K562 (cell line): ENCODE data around the gene GABRP. TPM values are rescaled to one million over a fixed set of nuclear protein-coding genes. Genes with fewer than 3 reads are reported as not detected.

Source experiments
- ATAC-seq: fragments of 200-7000 bp; cut with Tn5 transposase; 3 replicates; pipeline ENCODE4 v1.9.1; 2020; ENCODE audit warnings: moderate library complexity
- BruUV-seq: library from RNA; stranded (reverse); fragments of 400-500 nt; replicated peaks from 2 replicates; lab custom pipeline; 2021; lab: Mats Ljungman, UMichigan
- CTCF ChIA-PET: fragments of 300-600 bp; formaldehyde crosslinking; extraction: SDS; loops from one replicate; lab custom pipeline; 2021; ENCODE audit warnings: low intra/inter-chr PET ratio; lab: Yijun Ruan, JAX
- POLR2A ChIA-PET: fragments of 300-600, 350-650 bp; sonication (Branson Sonifier 250); formaldehyde crosslinking; extraction: SDS; loops from one replicate; lab custom pipeline; 2021; ENCODE audit warnings: antibody characterized with exemption, inconsistent platforms; lab: Yijun Ruan, JAX
- DNase-seq, 4 experiments: peaks; one replicate each; pipeline versions ENCODE4 v3.0.0 to v3.0.0-alpha.2; 2011 to 2018; ENCODE audit warnings: low spot score in 3 of 4, mixed read lengths in 3 of 4; ENCODE audit errors: extremely low read depth in 1 of 4
- FAIRE-seq: peaks from 2 replicates; lab custom pipeline; 2011; peaks lifted over from hg19 to GRCh38; lab: Jason Lieb, UNC
- H2AFZ ChIP-seq: 2 replicates; pipeline ENCODE4 v1.6.0; 2011; ENCODE audit warnings: low read depth, low read length, control low read depth, inconsistent platforms
- H3K27ac ChIP-seq: fragments of 200-600 bp; 3 replicates; pipeline ENCODE4 v1.8.0; 2011; ENCODE audit warnings: low read depth, mild to moderate bottlenecking, control low read depth, inconsistent platforms, low read length, moderate library complexity, mixed read lengths; ENCODE audit errors: extremely low read depth
- H3K27me3 ChIP-seq, 2 experiments: fragments of 300-600 bp in 1 of 2; 2 replicates in 1 of 2; 3 replicates in 1 of 2; pipeline versions ENCODE4 v1.6.0 to v1.8.0; 2011; ENCODE audit warnings: inconsistent platforms in 2 of 2, low read length in 2 of 2, mild to moderate bottlenecking in 1 of 2, mixed read lengths in 1 of 2, moderate library complexity in 1 of 2; ENCODE audit not compliant: control insufficient read depth in 2 of 2, insufficient read depth in 2 of 2
- H3K36me3 ChIP-seq: fragments of 300-600 bp; 3 replicates; pipeline ENCODE4 v1.8.0; 2011; ENCODE audit warnings: mild to moderate bottlenecking, low read length, inconsistent platforms; ENCODE audit not compliant: control insufficient read depth, insufficient read depth
- H3K4me1 ChIP-seq, 2 experiments: fragments of 200-600 bp in 1 of 2; replicated peaks in 1 of 2; 2 replicates in 1 of 2; 3 replicates in 1 of 2; pipeline versions ENCODE4 v1.5.1 to v1.8.0; 2011; ENCODE audit warnings: inconsistent platforms in 2 of 2, low read length in 2 of 2, mild to moderate bottlenecking in 1 of 2, mixed read lengths in 1 of 2, moderate library complexity in 1 of 2; ENCODE audit not compliant: control insufficient read depth in 2 of 2, insufficient read depth in 2 of 2
- H3K4me2 ChIP-seq: 2 replicates; pipeline ENCODE4 v1.6.1; 2011; ENCODE audit warnings: low read length, control low read depth, inconsistent platforms, mixed read lengths; ENCODE audit not compliant: insufficient read depth
- H3K4me3 ChIP-seq: fragments of 200-600 bp; sonication (generic), shearing (Covaris generic); 2 replicates; pipeline ENCODE4 v1.5.1; 2016; ENCODE audit warnings: control low read depth, inconsistent platforms
- H3K79me2 ChIP-seq: fragments of 200-600 bp; 3 replicates; pipeline ENCODE4 v1.8.0; 2011; ENCODE audit warnings: low read length, inconsistent platforms; ENCODE audit not compliant: control insufficient read depth, insufficient read depth
- H3K9ac ChIP-seq, 2 experiments: 2 replicates each; pipeline versions ENCODE4 v1.6.0 to v1.6.1; 2011; ENCODE audit warnings: low read depth in 2 of 2, low read length in 2 of 2, control low read depth in 1 of 2, inconsistent platforms in 1 of 2, mild to moderate bottlenecking in 1 of 2, mixed read lengths in 1 of 2; ENCODE audit not compliant: insufficient read depth in 1 of 2
- H3K9me1 ChIP-seq: one replicate; pipeline ENCODE4 v1.6.0; 2011; ENCODE audit warnings: inconsistent platforms, mild to moderate bottlenecking, low read length, moderate library complexity; ENCODE audit not compliant: control insufficient read depth, insufficient read depth
- H3K9me3 ChIP-seq: replicated peaks from 2 replicates; pipeline ENCODE4 v1.5.1; 2011; ENCODE audit warnings: low read depth, low read length, inconsistent platforms; ENCODE audit not compliant: control insufficient read depth, insufficient read depth
- H4K20me1 ChIP-seq: replicated peaks from 2 replicates; pipeline ENCODE4 v1.6.1; 2011; ENCODE audit warnings: low read length, inconsistent platforms, mixed read lengths; ENCODE audit not compliant: control insufficient read depth, insufficient read depth
- FOS ChIP-seq: IDR thresholded peaks from 3 replicates; pipeline ENCODE4 v1.6.1; 2011; ENCODE audit not compliant: insufficient read length; ENCODE audit errors: extremely low read depth
- GABPB2 ChIP-seq: fragments of 250-450 bp; sonication (Bioruptor Pico); conservative IDR thresholded peaks from 2 replicates; pipeline ENCODE4 v1.5.1; 2021; ENCODE audit warnings: mild to moderate bottlenecking
- GATAD2B ChIP-seq: fragments of 450-650 bp; IDR thresholded peaks from 2 replicates; pipeline ENCODE4 v1.6.1; 2017; ENCODE audit warnings: mild to moderate bottlenecking, borderline replicate concordance
- HNRNPUL1 ChIP-seq: fragments of 200-400 bp; formaldehyde crosslinking; IDR thresholded peaks from 2 replicates; pipeline ENCODE4 v1.6.1; 2017; ENCODE audit warnings: low read length
- HOXB6 ChIP-seq: fragments of 250-450 bp; sonication (Bioruptor Pico); IDR thresholded peaks from 2 replicates; pipeline ENCODE4 v1.5.1; 2022; ENCODE audit warnings: mild to moderate bottlenecking, borderline replicate concordance
- MEIS2 ChIP-seq: fragments of 450-650 bp; IDR thresholded peaks from 2 replicates; pipeline ENCODE4 v1.6.1; 2014; ENCODE audit warnings: mild to moderate bottlenecking; ENCODE audit not compliant: partially characterized antibody
- MYNN ChIP-seq, 2 experiments: sonication (generic); formaldehyde crosslinking in 1 of 2; IDR thresholded peaks; 2 replicates each; pipeline versions ENCODE4 v1.5.0 to v1.6.1; 2016 to 2020; ENCODE audit warnings: antibody characterized with exemption in 1 of 2, missing genetic modification reagents in 1 of 2
- PHTF2 ChIP-seq: fragments of 250-450 bp; sonication (Bioruptor Pico); IDR thresholded peaks from 2 replicates; pipeline ENCODE4 v1.5.0; 2021; ENCODE audit warnings: mild to moderate bottlenecking
- RFX7 ChIP-seq: fragments of 250-450 bp; sonication (Bioruptor Pico); IDR thresholded peaks from 2 replicates; pipeline ENCODE4 v1.5.1; 2021; ENCODE audit warnings: mild to moderate bottlenecking
- RUNX1 ChIP-seq: sonication (generic); IDR thresholded peaks from 2 replicates; pipeline ENCODE4 v1.6.1; 2016; ENCODE audit warnings: antibody characterized with exemption, low read depth
- SMAD3 ChIP-seq: fragments of 450-650 bp; formaldehyde crosslinking; conservative IDR thresholded peaks from 2 replicates; pipeline ENCODE4 v1.4.0; 2020; ENCODE audit warnings: mild to moderate bottlenecking
- STAG1 ChIP-seq: sonication (generic); formaldehyde crosslinking; IDR thresholded peaks from 2 replicates; pipeline ENCODE4 v1.5.0; 2020; ENCODE audit warnings: missing genetic modification reagents, borderline replicate concordance
- TCFL5 ChIP-seq: fragments of 250-450 bp; sonication (Bioruptor Pico); conservative IDR thresholded peaks from 2 replicates; pipeline ENCODE4 v1.6.1; 2021; ENCODE audit warnings: mild to moderate bottlenecking, moderate library complexity, matching md5 sums
- ZNF143 ChIP-seq: sonication (generic); formaldehyde crosslinking; IDR thresholded peaks from 2 replicates; pipeline ENCODE4 v1.9.0; 2022; ENCODE audit warnings: mild to moderate bottlenecking, missing genetic modification reagents
- ZNF324 ChIP-seq: fragments of 250-450 bp; sonication (Bioruptor Pico); IDR thresholded peaks from 2 replicates; pipeline ENCODE4 v1.4.0; 2020; ENCODE audit warnings: mild to moderate bottlenecking
- WGBS: fragments of 100-300 bp; shearing (Covaris generic); methylation state at CpG from one replicate; pipeline ENCODE4 v1.1.6; 2016; ENCODE audit warnings: low coverage, mixed read lengths; ENCODE audit not compliant: insufficient coverage; ENCODE audit errors: missing lambda C conversion rate; 5-methylcytosine and 5-hydroxymethylcytosine counted together
- in situ Hi-C: fragments of 300-500 bp; cut with MboI; formaldehyde crosslinking; loops from 4 replicates; pipeline ENCODE4 v1.15.0; 2018; ENCODE audit warnings: inconsistent platforms, mixed read lengths
- intact Hi-C: fragments of 100-400 bp; cut with micrococcal nuclease; formaldehyde crosslinking; loops from 2 replicates; pipeline ENCODE4 v1.14.2; 2022
- polyA plus RNA-seq, 8 experiments: library from polyadenylated mRNA; depleted of rRNA in 4 of 8; stranded (reverse) in 5 of 8; unstranded in 3 of 8; fragments of >200 nt; fragmentation: Nextera tagmentation in 2 of 8; fragmentation: Illumina TruSeq in 1 of 8; extraction: Ambion mirVana in 2 of 8; extraction: Trizol in 1 of 8; gene quantifications; 2 replicates each; pipeline versions ENCODE4 v1.2.1 to v1.2.3, GENCODE V29; 2011 to 2014; ENCODE audit warnings: inconsistent platforms in 1 of 8, missing spikeins in 1 of 8
- total RNA-seq, 7 experiments: library from RNA; depleted of rRNA in 6 of 7; stranded (reverse); fragments of >200 nt in 6 of 7; fragmentation: Illumina TruSeq in 2 of 7; extraction: Trizol in 2 of 7; gene quantifications; 2 replicates each; pipeline versions ENCODE4 v1.2.1 to v1.2.3, GENCODE V29; 2011 to 2021; ENCODE audit warnings: low replicate concordance in 1 of 7
- TF ChIP-seq, protein P1 (sequence below): fragments of 250-450 bp; sonication (Bioruptor Pico); IDR thresholded peaks from 2 replicates; pipeline ENCODE4 v1.5.0; 2021

GABRP gene
- total and polyA plus RNA-seq, 9 of the 15 experiments (the other 6 are each of a cell fraction or from before 2014, with no cell fraction given) = not detected

- TF ChIP-seq HNRNPUL1 = no peak
These were observed 26.8 kb upstream of the GABRP start (continued) for GRCh38 chr5:170756691-170757090.

DNA sequence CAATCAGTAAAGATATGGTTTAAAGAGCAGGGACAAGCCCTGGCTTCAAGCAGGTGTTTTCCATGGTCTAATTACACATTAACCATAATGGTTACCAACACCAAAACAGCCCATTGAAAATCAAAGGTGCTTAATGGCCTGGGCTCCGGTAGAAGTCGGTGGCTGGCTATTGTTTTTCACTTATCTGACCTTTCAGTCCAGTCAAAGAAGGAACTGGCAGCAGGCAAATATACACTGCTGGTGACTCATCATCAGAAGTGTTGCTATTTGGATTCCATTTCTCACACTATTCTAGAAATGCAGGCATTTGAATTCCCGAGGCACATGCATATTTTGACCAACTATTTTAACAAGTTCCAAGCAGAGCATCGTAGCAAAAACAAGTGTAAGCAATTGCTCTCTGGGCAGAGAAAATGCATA lies 26.3 kb upstream of the GABRP start:
- no peaks in the 10 kb centered on the region for H3K9me3 ChIP-seq
- WGBS = 1% methylated on average over 4 of the region's 4 CpGs
- BruUV-seq = no TSS peak
- POLR2A ChIA-PET = no interaction called here
- TF ChIP-seq MYNN (IDR thresholded peaks at IDR 0.05) (no peak), MYNN (CRISPR knock-in tag; IDR thresholded peaks at IDR 0.05) (no peak)
- TF ChIP-seq, all 486 proteins: peak for 0
- Histone ChIP-seq H3K4me2 (no peak overlapping the region), H4K20me1 (0 out of 2 replicates have a peak, but pooled peaks cover 3% of the 10 kb centered on the region), H3K36me3 (no peaks in the 10 kb centered on the region), H3K27ac (no peak overlapping the region), H3K27me3 (peaks cover 0 to 7% of the 10 kb centered on the region in 2 experiments; a peak in 2 of 5 replicates), H3K79me2 (no peaks in the 10 kb centered on the region), H3K9me1 (no peaks in the 10 kb centered on the region), H3K4me1 (no peaks in the 10 kb centered on the region), H2AFZ (no peak overlapping the region), H3K9ac (no peak overlapping the region), H3K4me3 (no peak overlapping the region)
- DNase-seq (no peak), ATAC-seq (no peak), FAIRE-seq (no peak)
- in situ Hi-C loops (no loop called here), intact Hi-C loops (no loop called here)
- CTCF ChIA-PET = no interaction called here

DNA sequence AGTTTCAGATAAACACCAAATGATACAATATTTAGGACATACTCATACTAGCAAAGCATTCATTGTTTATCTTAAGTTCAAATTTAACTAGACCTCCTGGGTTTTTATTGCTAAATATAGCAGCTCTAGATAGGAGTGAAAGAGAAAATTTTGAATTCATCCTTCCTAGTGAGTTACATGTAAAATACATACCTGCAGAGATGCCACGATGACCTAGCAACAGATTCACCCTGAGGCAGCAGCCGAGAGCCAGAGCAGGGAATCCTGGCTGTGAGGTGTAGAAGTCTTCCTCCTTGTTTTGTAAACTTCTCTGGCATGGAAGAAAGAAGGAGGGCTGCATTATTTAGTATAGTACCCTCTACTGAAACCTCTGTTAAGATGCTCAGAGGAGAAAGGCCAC lies 25.9 kb upstream of the GABRP start:
- Histone ChIP-seq H3K4me1 (no peaks in the 10 kb centered on the region), H4K20me1 (no peaks in the 10 kb centered on the region), H3K79me2 (no peaks in the 10 kb centered on the region), H3K4me3 (no peak overlapping the region), H3K36me3 (no peaks in the 10 kb centered on the region), H3K27ac (no peak overlapping the region), H3K27me3 (peaks cover 0 to 7% of the 10 kb centered on the region in 2 experiments; a peak in 2 of 5 replicates), H3K9me3 (no peaks in the 10 kb centered on the region), H3K4me2 (no peak overlapping the region), H3K9ac (no peak overlapping the region), H3K9me1 (no peaks in the 10 kb centered on the region), H2AFZ (no peak overlapping the region)
- POLR2A ChIA-PET = no interaction called here
- FAIRE-seq (no peak), DNase-seq (no peak), ATAC-seq (no peak)
- in situ Hi-C loops = no loop called here
- BruUV-seq = no TSS peak
- intact Hi-C loops = no loop called here
- 0% methylated on average over 2 of the region's 2 CpGs for WGBS
- TF ChIP-seq STAG1 (CRISPR knock-in tag) (no peak), PHTF2 (CRISPR knock-in tag) (no peak), SMAD3 (CRISPR knock-in tag) (no peak), ZNF143 (CRISPR knock-in tag) (no peak), RFX7 (CRISPR knock-in tag) (no peak), MEIS2 (no peak), GABPB2 (CRISPR knock-in tag) (no peak), GATAD2B (no peak), FOS (no peak), RUNX1 (no peak), HOXB6 (CRISPR knock-in tag) (no peak), TCFL5 (CRISPR knock-in tag) (no peak), ZNF324 (no peak)
- TF ChIP-seq, protein P1, sequence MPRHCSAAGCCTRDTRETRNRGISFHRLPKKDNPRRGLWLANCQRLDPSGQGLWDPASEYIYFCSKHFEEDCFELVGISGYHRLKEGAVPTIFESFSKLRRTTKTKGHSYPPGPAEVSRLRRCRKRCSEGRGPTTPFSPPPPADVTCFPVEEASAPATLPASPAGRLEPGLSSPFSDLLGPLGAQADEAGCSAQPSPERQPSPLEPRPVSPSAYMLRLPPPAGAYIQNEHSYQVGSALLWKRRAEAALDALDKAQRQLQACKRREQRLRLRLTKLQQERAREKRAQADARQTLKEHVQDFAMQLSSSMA (CRISPR knock-in tag) = no peak
- CTCF ChIA-PET = no interaction called here
